T1000 (cell line): ENCODE data around the gene DUSP10.

Experiments used
- DNase-seq: peaks from one replicate; lab custom pipeline; 2025; ENCODE audit warnings: mixed read lengths; lab: John Stamatoyannopoulos, UW

Gene DUSP10

DNA sequence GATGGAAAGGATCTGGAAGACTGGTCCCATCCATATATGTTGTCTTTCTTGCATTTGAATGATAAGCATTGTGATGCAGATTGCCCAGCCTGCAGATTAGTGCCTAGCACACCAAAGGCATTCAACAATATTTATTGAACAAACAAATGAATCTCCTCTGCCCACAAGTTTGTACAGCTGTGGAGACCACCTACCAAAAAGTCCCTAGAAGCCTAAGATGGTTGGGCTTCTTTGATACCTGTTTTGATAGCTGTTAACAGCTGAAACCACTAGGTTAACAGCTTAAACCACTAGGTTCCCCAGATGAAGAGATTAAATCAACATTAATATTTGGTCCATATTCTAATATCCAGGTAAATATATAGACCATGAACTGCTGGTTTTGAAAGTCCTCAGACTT lies 9.8 kb downstream of the DUSP10 start:
- DNase-seq: no peak

DNA sequence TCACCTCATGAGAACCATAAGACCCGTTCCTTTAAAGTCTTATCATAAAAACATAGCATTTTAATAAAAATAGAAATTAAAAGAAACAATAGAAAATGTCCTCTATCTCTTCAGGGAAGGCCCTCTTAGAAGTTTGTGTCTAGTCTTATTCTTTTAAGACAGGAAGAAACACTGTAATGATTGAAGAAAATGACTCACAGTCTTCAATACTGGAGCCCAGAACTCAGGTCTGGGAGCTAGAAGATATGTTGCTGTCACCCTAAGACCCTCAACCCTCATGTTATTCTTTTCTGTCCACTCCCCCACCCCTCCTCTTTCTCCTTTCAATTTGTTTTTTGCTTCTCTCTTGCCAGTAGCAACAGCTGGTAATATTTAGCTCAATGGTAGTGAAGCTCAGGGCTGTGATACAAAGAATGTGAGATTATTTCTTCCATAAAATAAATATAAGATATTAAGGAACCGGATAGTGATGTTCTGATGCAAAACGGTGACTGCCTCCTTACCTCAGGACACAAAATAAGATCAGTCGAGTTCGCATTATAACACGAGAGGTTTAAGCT lies 12.0 kb downstream of the DUSP10 start:
- DNase-seq: no peak

DNA sequence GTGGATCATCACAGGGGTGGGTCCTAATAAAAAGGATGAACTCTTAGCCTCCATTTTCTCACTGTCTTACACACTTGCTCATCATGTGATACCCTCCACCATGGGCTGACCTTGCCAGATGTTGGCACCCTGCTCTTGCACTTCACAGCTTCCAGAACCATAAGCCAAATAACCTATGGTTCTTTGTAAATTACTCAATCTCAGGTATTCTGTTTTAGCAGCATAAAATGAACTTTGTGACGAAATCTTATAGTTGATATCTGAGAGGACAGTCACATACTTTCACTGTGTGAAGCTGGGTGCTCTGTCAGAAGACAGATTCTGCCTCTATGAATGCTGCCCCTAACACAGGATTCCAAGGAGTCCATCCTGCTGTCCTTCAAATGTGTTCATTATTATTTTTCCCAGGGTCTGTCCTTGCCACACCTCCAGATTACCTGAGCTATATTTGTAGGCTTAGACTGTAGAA lies 13.8 kb downstream of the DUSP10 start:
- no peak for DNase-seq

DNA sequence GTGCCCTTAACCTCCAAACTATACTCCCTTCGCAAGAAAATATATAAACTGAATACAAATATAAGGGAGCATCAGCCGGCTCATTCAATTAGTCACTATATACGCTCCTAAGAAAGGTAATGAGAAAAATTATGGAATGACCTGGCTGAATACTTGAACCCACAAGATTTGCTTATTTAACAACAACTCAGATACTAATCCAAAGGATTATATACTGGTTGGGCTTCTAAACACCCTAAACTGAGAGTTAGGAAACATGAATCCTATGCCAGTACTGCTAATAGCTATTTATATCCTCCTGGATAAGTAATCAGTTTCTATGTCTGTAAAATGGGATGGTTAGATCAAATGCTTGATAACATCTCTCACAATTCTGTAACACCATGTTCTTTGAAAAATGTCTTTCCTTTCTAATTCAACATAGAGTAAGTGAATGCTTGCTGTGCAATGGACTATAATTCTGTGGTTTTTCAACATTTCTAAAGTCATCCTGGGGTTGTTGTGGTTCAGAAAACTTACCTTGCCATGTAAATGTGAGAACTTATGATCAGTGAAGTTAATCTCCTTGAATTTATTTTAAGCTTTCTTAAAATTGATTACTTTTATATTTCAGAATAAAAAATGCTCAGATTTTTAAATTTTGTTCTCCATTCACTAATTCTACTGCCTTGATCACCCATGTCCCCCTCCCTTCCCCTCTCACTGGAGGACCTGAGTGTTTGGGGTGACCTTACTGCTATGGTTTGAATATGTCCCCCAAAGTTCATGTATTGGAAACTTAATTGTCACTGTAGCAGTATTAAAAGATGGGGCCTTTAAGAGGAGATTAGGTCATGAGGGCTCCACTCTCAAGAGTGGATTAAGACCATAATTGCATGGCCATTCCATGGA lies 14.5 kb downstream of the DUSP10 start:
- no peak for DNase-seq

DNA sequence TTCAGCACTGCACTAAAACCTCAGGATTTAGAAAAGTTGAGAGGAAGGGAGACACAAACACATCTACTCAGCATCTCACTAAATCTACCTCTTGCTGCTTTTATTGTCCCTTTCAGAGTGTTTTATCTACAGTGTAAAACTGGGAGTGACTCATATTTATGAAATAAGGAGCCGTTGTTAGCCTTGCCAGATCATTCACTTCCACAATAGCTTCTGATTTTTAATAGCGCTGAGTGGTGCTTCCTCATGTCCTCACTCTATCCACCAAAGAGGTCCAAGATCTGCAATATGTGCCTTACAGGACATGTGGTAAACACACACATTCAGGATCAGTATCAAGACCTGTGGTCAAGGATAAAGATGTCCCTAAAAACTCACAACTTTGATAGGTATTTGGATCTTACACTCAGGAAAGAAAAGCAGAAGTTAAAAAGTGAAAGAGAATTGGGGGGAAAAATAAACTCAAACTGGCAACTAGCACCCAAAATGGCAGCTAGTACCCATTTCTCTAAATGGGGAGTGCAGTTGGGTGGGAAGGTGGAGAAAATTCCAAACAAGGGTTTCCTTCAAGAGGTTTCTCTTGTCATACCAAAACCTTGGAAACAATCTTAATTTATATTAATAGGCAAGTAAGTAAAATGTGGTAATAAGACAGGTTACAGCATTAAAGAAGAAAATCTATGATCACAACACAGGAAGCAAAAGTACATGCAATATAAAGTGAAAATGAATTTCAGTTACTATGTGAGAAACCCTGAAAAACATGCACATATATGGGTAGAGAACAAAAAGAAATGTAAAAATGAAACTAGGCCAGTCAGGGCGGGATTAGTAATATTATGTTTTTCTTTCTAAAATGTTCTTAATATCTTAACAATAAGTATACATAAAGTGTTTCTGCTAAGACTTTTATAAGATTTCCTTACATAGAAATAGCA lies 15.9 kb downstream of the DUSP10 start:
- no peak for DNase-seq

DNA sequence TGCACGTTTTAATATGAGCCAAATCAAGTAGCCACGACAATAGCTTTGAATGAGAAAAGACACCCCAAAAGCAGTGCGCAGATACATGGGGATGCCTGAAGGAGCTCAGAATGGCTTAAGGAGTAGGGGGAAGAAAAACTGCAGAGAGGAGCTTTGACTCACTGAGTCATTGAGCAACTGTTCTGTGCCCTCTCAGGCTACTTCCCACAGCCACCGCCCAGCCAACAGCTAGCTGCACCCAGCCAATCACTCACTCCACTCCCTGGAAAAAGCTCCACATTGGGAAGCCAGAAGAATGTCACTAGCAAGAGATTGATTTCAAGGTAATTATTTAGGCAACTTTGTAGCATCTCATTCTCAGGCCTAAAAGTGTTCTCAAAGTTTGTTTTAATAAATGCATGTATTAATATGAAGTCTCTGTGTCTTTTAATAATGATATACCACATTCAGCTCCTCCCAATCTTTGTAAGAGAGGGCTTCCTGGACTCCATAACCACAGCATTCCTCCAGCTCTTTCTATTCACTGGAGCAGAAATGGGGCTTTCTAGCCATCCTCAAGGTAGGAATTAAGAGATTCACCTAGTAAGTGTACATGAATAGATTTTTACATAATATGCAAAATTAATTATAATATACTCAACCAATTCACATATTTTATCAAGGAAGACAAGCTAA lies 16.8 kb downstream of the DUSP10 start:
- DNase-seq: no peak

DNA sequence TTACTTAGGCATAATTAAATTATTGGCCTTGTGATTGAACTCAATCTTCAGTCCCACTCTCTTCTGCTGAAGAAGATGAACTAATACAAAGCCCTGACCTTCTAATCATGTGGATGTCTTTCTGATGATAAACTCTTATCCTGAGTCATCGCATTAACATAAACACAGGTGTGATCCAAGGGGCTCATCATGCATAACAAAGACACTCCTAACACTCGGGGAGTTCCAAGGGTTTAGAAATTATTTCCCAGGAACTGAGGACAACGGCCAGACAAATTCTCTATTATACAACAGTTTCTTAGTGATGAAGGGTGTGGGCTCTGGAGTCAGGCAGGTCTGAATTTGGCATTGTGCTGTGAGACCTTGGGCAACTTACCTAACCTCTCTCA lies 18.0 kb downstream of the DUSP10 start:
- DNase-seq: no peak

DNA sequence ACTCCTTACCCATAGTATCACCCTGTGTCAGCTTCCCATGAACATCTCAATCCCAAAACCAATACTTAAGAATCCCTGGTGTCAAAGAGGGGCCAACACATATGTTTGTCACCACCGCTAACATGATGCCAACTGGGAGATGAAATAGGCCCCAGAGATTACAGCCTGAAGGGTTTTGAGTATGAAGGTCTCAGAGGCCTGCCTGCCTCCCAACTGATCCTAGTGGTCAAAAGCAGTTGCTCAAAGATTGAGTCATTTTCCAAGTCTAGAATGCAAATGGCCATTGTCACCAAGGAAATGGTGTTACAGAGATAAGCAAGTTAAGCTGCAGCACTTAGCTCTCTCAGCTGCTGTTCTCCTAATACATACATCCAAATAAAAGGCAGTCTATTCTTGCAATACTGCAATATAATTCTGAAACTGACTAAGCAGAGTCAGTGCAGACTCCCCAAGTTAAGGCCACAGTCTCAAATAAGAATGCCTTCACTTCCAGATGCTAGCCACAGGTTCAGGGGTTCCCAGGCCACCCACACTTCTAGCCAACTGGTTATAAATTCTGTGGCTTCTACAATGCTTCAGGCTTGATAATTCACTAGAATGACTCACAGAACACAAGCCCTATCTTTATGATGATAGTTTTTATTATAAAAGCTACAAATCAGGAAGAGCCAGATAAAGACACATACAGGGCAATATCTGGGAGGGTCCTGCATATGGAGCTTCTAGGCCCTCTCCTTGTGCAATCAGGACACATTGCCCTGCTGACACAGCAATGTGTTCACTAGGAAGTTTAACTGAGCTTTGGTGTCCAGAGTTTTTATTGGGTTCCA lies 18.7 kb downstream of the DUSP10 start:
- DNase-seq: no peak

DNA sequence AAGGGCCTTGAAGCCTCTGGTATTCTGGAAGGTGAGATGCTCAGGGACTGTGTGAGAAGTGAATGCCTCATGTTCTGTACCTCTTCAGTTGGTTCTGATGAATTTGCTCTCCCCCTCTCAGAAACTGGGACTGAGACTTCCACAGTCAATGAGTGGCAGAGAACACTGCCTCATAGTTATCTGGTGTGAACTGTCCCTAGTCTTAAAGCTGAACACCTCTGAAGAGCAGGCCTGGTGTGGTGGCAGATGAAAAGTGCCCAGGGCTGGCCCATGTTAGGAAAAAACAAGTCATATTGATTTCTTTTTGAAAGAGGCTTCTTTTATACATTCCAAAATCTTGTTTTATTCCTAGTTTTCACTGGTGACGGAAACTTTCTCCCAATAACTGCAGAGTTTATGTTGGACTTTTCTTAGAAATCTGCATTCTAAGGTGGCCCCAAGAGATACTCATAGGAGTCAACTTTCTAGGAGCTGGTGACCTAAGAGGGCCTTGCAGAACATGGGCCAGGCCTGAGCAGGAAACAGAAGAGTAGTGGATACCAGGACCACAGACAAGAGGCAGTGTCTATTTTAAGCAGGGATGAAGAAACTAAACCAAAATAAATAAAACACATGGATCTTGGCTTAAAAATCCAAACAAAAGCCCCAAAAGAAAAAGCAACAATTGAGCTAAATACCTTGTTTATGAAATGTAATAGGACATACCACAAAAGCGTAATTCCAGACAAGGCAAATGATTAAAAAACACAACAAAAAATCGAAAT lies 19.5 kb downstream of the DUSP10 start:
- no peak for DNase-seq

DNA sequence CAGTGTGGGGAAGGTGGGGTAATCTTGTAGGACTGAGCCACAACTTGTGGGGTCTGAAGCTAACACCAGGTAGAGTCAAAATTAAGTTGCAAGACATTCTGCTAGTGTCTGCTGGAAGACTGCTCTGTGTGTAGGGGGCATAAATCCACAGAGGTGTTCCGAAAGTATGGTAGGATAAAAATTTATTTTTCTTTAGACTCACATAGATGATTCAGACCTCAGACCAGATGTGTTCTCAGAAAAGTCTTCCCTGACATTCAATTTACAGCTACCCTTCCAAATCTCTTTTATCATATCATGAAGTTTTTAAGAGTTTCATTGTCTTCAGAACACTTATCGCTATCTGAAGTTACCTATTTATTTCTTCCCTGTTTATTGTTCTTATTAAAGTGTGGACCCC lies 21.3 kb downstream of the DUSP10 start:
- DNase-seq: no peak

DNA sequence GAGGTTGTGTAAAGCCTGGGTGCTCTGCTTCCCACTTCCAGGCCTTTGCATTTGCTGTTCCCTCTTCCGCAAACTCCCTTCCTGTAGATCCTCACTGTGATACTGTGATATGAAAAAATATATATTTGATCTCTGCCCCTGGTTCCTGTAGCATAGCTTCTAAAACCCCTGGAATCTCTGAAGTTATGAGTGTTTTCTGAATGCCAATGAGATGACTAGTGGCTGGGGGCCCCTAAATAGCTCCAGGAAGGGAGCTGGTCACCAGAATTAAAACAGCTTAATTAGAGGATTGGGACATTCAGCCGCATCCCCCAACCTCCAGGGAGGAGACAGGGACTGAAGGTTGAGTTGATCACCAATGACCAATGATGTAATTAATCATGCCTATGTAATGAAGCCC lies 21.9 kb downstream of the DUSP10 start:
- no peak for DNase-seq

DNA sequence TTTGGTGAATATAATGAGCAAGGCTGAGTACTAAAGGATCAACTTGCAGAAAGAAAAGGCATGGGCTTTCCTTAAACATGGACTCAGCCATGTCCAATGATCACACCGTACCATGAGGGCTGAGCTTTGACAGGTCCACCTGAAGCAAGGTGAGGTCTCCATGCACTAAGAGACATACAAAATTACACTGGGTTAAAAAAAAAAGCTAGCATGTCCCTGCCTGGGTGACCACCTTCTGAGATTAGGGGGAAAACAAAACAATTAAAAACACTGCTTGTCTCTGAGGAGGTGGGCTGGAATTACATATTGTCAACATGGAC lies 22.7 kb downstream of the DUSP10 start:
- DNase-seq: no peak

DNA sequence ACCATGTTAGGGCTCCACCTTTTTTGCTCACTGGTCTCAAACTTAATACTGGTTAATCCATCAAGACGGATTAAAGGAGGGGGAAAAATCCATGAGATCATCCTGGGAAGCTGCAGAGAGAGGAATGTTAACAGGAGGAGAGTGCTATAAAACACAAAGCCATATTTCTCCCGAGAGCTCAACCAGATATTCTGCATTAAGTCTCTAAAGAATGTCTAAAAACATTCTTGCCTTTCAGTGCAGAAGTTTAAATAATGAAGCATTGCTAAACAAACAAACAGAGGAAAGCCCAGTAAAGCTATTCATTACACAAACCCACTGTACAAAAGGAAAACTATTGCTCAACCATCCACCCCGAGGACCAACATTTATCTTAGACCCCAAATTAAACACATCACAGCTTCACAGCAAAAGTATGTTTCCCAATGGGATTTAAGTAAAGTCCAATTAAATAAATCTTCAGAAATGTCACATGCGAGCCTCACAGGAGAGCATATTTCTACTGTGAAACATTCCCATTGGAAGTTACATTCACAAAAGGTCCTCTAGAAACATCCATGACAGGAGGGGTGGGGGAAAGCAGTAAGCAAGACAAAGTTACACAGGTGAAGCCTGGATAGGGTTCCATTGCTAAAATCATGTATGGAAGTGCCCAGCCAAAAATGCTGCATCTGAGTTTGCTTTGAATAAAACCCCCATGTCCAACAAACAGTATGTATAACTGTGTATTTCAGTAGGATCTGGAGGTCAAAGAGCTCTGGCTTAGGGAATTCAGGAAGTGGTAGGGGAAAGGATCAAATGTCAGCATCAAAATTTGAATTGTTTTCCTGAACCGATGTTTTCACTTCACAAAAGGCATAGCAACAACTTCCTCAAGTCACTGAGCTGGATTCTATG lies 23.3 kb downstream of the DUSP10 start:
- DNase-seq: peak; percentile 53

DNA sequence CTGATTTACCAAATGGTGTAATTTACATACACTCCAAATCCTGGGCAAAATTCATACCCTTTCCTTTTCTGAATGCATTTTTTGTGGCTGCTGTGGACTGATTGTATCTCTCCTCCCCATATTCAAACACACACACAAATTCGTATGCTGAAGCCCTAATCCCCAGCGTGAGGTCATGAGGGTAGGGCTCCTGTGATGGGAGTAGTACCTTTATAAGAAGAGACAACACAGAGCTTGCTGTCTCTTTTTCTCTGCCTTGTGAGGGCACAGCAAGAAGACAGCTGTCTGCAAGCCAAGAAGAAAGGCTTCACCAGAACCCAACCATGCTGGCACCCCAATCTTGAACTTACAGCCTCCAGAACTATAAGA lies 24.4 kb downstream of the DUSP10 start:
- DNase-seq: no peak

DNA sequence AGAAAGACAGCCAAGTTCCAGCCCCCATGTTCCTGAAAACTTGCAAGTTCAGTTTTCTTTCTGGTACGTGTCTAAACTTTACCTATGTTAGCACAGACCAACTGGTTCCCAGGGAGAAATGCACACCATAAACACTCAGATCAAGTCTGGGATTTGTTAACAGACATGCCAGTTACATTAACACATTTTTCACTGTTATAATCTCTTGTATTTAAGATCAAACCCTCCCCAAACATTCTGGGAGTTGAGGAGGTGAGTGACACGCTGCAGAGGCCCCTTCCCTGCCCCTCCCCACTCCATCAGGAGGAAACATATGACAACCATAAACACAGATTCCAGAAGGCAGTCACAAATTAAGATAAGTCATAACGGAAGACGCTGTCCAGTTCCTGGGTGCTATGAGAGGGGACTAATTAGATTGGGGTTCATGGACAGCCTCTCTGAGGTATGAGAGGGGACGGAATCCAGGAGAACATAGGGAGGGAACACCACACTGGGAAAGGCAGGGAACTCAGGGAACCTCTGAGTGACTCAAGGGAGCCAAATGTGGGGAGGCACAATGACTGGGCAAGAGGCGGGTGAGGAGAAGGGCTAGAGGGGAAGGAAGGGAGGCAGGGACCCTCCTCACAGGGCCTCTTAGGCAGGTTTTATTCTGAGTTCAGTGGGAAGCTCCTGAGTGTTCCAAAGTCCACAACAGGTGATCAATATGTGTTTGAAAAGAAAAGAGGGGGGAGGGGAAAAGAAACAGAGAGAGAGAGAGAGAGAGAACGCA lies 25.0 kb downstream of the DUSP10 start:
- DNase-seq: no peak

DNA sequence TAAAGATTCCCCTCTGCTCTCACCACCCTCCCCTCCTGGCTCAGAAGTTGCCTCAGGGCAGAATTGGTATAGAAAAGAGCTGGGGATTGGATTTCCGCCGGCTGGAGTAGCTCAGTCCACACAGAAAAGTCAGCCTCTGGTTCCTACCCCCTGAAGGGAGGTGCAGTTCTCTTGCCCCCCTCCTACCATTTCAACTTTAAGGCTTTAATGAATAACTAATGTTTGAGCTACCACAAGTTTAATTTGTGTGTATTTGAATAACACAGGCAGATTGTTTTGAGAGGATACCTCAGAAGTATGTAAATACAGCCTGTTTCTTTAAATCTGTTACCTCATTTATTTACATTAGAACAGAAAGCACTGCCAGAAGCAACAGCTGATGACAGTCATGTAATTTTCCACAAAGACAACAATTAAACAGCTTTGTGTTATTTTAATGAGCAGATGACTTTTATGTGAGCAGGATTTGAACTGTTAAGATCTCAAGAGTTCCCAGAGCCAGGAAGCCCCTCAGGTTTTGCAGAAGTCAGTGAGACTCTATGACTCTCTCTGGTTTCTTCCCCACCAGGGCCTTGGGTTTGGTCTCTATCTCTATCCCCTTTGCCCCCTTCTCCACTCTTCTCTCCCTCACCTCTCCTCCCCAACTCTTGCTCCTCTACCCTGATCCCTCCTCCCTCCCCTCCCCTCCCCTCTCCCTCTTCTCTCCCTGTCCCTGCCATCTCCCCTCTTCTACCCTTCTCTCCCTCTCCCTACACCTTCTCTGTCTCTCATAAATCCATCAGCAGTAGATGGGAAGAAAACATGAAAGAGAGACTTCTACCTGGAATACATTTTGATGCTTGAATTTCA lies 26.3 kb downstream of the DUSP10 start:
- peak; percentile 24 for DNase-seq

DNA sequence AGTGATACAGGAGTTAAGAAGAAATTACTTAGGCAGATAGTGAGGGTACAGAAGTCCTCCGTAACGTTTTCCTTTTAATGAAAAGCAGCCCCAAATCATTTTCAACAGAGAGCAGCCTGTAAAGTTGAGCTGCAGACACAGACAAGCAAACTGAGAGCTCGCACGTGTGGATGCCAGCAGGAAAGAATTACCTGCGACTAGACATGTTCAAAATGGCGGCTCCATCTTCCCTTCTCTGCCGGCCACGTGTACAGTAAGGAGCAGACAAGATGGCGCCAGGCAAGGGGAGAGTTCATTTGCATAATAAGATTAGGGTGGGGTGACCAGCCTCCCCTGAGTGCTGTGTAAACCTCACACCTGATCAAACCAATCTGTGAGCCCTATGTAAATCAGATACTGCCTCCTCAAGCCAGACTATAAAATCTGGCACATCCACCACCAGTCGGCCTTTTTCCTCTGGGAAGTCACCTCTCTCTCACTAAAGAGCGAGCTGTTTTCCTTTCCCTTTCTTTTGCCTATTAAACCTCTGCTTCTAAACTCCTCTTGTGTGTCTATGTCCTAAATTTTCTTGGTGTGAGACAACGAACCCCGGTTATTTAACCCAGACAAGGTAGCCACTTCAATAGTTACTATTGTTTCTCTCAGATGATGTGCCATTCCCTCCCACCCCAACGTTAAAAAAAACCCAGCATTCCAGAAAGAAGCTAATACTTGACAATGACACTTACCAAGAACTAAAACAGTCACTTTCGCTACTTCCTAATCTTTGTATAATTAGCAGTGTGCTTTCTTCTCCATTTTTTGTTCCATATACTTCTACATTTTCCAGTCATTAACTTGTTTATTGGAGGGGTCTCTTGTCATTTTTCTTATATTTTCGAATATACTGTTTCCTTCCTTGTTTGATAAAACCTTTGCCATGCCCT lies 27.4 kb downstream of the DUSP10 start:
- DNase-seq: no peak
